Astrocyte of the spinal cord (primary cell): Measurements from ENCODE around the gene FGFR3.

Source experiments
- DNase-seq: peaks from one replicate; pipeline ENCODE4 v3.0.0; 2011; ENCODE audit warnings: low read depth, low spot score
- H3K4me3 ChIP-seq: 2 replicates; pipeline ENCODE4 v1.5.1; 2011; ENCODE audit warnings: low read depth, mild to moderate bottlenecking, low read length, moderate library complexity
- in situ Hi-C: cut with HindIII; loops from 2 replicates; pipeline ENCODE4 v1.10.0; 2017; ENCODE audit warnings: low sequenced_read_pairs
- TF ChIP-seq, protein P1 (sequence below): IDR thresholded peaks from 2 replicates; pipeline ENCODE4 v1.5.1; 2012; ENCODE audit warnings: low read depth, mild to moderate bottlenecking, low read length, inconsistent platforms

The FGFR3 gene

DNA sequence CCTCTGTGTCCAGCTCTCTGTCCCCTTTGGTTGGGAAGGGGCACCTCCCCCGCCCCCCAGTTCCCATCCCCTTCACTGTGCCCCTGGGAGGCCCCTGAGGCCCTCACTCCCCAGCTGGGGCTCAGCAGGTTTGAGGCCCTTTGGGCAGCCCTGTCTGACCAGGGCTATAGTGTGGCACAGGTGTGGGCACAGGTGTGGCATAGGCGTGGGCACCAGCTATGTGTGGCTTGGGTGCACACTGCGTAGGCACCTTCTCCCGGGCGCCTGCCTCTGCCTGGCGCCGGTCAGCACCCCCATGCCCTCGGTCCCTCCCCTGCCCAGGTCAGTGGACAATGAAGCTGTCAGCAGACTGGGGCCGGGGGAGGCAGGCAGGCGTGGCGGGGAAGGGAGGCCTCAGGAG is 7.5 kb upstream of the FGFR3 start:
- H3K4me3 ChIP-seq, result no peak overlapping the region
- TF ChIP-seq, protein P1, sequence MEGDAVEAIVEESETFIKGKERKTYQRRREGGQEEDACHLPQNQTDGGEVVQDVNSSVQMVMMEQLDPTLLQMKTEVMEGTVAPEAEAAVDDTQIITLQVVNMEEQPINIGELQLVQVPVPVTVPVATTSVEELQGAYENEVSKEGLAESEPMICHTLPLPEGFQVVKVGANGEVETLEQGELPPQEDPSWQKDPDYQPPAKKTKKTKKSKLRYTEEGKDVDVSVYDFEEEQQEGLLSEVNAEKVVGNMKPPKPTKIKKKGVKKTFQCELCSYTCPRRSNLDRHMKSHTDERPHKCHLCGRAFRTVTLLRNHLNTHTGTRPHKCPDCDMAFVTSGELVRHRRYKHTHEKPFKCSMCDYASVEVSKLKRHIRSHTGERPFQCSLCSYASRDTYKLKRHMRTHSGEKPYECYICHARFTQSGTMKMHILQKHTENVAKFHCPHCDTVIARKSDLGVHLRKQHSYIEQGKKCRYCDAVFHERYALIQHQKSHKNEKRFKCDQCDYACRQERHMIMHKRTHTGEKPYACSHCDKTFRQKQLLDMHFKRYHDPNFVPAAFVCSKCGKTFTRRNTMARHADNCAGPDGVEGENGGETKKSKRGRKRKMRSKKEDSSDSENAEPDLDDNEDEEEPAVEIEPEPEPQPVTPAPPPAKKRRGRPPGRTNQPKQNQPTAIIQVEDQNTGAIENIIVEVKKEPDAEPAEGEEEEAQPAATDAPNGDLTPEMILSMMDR, result no peak
- no peak for DNase-seq
- in situ Hi-C loops, result no loop called here

DNA sequence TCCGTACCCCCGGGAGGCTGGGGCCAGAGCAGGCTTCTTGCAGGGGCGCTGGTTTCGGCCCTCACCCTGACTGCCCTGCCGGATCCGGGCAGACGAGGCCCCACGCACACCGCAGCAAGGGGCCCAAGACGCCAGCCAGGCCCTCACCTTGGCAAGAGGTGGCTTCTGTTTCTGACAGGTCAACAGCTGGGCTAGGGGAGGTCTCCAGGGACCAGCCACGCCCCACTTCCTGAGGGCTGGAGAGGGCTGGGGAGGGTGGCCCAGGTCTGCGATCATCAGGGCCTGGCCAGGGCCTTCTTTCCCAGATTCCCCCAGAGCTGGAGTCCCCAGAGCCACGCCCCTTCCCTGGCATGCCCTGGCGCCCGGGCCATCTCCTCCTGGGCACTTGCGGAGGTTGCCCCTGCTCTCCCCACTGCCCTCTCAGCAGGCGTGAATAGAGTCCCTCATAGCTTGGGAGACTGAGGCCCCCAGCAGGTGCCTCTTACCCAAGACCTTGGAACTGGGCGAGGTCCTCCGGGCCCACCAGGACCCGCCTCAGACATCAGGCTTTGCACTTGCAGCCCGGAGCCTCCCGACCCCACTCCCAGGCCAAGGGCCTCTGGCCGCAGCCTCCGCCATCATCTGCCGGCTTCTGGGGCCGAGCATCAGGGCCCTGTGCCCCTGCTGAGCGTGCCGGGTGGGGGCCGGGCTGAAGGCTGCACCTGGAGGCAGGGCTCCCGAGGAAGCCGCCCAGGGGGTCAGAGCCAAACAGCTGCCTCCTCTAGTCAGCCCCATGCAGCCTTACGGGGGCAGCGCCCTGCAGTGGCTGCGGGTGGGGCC is 6.3 kb upstream of the FGFR3 start:
- no peak for DNase-seq
- H3K4me3 ChIP-seq, result no peak overlapping the region
- in situ Hi-C loops, result no loop called here
- TF ChIP-seq, protein P1, result no peak

DNA sequence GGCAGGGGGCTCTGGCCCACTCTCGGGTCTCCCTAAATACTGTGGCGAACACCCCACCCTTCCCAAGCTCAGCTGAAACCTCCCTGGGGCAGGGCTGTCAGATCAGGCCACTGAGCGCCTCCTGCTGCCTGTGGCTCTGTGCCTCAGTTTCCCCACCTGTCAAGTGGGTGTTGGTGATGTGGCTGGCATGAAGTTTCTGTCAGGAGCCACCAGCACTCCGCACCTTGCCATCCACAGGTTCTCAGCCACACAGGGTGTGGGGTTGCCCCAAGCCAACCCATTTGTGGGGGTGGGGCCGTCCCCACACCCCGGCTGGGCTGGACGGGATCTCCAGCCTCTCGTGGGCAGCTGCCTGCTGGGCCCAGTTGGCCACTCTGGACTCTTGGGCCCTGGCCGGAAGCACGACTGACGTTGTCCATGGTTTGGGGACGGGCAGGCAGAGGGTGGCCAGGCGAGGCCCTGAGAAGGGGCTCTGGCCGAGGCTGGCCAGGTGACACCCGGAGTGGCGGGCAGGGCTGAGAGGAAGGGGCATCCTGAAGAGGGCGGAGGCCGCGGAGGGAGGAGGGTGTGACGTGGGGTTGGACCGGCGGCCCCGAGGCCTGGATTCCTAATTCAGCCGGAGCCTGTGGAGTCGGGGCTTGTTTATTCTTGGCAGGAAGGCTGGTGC is 5.5 kb upstream of the FGFR3 start:
- in situ Hi-C loops, result no loop called here
- TF ChIP-seq, protein P1, result no peak
- no peak for DNase-seq
- H3K4me3 ChIP-seq, result no peak overlapping the region

DNA sequence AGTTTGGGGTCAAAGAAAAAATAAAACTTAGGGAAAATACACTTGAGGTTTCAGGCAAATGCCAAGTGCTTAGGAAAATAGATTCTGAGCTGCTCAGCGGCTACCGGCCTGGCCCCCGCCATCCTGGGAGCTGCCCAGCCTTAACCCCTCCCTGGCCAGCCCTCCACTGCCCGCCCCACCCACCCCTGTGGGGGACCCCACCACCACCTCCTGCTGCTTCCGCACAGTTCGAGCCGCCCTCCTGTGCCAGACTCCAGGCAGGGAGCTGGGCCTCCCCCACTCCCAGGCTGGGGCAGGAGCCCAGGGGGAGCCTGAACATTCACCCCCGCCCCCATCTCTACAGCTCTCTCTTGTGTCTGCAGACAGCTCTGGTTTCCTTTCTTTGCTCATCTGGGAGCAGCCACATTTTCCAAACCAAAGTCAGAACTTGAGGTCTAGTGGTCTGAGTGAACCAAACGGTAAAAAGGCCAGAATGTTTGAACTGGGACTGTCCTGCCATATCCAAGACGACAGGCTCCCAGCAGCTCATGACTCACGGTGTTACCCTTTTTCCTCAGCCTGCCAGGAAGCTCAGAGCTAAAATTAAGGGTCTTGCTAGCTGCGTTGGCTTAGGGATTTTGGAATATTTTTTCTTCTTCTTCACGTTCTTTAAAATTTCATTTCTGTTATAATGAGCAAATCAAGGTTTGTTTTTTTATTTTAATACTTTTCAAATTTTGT is 4.7 kb upstream of the FGFR3 start:
- in situ Hi-C loops, result no loop called here
- TF ChIP-seq, protein P1, result no peak
- no peak overlapping the region for H3K4me3 ChIP-seq
- no peak for DNase-seq

DNA sequence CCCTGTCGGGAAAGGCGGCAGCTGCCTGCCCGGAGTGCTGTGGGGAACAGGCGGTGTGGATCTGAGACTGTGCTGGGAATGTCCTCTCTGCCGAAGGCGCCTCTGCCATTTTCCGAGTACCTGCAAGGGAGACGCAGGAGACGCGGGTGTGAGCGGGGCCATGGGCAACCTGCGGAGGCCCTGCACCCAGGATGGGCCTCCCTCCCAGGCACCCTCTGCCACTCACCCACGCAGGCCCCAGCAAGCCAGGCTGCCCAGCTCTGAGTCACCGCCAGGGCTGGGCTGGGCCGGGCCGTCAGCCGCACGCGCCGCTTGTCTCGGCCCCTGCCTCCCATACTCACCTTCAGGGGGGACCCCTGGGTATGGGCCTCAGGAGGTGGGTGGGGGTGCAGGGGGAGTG is 3.5 kb upstream of the FGFR3 start:
- in situ Hi-C loops, result no loop called here
- no peak overlapping the region for H3K4me3 ChIP-seq
- DNase-seq, result no peak
- TF ChIP-seq, protein P1, result no peak

DNA sequence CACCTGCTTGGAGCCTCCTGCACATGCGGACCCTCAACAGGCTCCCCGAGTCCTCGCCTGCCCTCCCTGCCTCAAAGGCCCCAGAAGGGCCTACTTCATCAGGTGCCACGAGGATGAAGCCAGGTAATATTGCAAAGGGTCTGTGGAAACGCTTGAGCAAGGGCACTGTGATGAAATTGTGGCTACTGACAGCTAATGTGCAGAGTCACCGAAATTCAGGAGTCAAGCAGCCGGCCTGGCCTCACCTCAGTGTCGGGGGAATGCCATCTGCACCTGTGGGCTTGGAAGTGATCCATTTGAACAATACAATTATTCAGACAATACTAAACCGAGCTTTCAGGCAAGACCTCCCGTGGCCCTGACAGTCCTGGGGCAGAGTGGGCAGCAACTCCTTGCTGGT is 3.1 kb upstream of the FGFR3 start:
- in situ Hi-C loops, result no loop called here
- DNase-seq, result no peak
- H3K4me3 ChIP-seq, result no peak overlapping the region
- TF ChIP-seq, protein P1, result no peak
